ENCODE data around the gene OSTN. TPM values are rescaled to one million over a fixed set of nuclear protein-coding genes. Genes with fewer than 3 reads are reported as not detected.

OSTN gene
- total RNA-seq, 2 experiments from 2014 or later: not detected

Other genes starting within 250 kb of the OSTN start
- gene CCDC50, start 130.2 kb downstream of the OSTN start, total RNA-seq: 10 to 100 TPM; 15.5 to 17.0 TPM
- not detected for gene UTS2B, start 131.3 kb downstream of the OSTN start, total RNA-seq